UCSD-AML1 (cell line): ENCODE results near the gene FALEC.
"Not testable (repeated sequence)": the region's sequence is repeated elsewhere in the genome, so short reads cannot be mapped to it uniquely, and the experiment has no call there.

Experiments
- DNase-seq: peaks from one replicate; lab custom pipeline; 2025; ENCODE audit not compliant: unreplicated experiment; lab: John Stamatoyannopoulos, UW

The FALEC gene

GRCh38 chr1:150573648-150574071 is 58.1 kb downstream of the FALEC start:
- DNase-seq = not testable (repeated sequence)

DNA sequence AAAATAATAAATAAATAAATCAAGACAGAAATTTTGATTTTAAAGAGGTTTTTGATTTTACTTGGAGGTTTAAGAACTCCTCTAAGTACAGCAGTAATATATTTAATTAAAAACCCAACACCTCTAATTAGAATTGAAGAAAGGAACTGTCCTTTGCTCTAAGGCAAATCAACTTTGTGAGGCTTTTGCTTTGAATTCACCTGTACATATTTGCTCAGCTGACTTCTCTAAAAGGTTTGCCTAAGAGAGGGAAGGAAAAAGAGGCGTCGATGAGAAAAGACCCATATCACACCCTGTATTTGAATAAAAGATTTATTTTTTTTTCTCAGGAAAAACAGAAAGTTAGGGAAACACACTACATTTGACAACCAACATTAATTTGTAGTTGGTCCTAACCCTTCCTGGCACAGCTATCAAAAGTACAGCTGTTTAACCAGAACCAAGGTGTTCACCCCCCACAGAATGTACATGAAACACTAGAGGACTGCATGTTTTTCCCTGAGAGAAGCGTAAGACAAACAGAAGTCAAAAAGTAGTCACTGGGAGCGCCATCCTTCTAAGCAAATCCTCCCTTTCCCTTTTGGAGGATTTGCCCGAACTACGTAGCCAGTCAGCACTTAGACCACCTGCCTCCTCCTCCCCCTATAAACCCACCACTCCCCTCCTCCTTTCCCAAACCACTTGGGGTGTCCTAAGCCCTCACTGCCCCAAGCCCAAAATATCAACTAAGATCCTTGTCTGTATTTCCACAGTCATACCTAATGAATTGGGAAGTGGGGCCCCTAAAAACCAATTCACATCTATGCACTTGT is 58.9 kb downstream of the FALEC start:
- no peak for DNase-seq

GRCh38 chr1:150575072-150575489 is 59.5 kb downstream of the FALEC start:
- no peak for DNase-seq

- no peak for DNase-seq
Observed at GRCh38 chr1:150575518-150576366, 60.2 kb downstream of the FALEC start.

DNA sequence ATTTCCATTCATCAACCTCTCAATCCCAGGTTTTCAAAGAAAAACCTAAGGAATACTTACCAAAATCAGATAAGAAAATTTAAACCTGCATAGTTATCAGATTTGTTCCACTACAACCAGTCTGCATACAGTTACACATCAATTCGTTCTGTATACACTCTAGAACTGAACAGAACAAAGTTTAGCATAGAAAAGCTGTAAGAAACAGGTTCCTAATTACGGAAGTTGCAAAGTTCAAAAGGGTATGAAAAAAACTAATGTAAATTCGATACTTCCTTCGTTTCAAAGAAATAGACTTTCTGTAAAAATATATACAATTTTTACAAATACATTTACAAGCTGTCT is 60.8 kb downstream of the FALEC start:
- no peak for DNase-seq

DNA sequence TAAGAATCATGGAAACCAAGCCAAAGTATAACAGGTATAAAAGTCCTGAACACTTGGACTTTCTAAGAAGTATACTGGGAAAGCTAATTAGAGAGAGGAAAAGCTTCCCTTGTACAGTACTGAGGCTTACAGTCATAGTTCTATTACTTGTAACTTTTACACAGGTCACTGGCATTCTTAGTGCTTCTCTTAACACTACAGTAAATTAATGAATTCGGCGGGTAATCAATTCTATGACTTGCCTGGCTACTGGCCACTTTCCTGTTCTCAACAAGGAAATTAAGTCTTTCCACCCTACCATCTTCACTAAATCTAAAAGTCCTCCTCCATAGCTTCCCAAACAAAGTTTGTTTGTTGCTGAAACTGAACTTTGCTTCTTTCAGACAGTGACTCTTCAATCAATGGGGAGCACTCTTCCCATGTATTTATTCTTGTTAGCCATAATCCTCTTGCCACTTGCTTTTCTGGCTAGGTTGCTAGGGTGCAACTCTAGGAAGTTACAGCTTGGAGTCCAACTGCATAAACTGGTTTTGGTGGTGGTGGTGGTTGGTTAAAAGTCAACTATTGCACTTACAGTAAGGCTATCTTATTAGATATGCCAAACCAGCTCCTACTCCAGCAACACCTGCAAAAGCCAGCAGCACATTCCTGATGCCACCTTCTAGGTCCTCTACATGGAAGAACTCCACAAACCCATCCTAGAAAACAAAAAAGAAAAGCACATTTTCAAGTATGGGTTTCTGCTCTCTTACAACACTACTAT is 61.4 kb downstream of the FALEC start:
- no peak for DNase-seq

DNA sequence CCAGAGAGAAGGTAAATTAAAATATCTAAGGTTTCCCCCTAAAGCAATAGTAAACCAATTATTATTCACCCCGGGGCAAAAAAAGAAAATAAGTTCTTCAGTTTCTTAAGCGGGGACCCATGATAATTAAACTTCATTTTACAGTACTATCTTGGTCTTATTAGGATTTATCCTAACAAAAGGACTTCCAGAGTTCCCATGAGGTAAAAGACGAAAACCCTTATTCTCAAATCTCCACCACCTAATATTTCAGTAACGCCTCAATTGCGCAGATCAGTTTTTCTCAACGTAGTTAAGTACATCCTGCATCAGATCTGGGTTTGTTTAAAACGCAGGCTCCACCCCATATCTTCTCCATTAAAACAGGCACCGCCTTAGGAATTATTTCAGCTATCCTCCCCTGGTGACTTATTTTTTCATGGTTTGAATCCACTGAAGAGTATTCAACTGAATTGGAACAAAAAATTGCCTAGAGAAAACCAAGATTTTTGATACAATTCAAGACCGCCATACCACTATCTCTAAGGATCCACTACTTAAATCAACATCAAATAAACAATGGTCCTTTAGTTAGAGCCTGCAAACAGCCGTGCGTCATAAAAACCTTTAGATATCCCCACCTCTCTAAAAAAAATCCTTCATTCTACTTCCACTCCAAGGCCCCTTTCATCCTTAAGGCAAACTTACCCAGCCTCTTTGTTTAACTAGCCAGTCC is 62.2 kb downstream of the FALEC start:
- no peak for DNase-seq

DNA sequence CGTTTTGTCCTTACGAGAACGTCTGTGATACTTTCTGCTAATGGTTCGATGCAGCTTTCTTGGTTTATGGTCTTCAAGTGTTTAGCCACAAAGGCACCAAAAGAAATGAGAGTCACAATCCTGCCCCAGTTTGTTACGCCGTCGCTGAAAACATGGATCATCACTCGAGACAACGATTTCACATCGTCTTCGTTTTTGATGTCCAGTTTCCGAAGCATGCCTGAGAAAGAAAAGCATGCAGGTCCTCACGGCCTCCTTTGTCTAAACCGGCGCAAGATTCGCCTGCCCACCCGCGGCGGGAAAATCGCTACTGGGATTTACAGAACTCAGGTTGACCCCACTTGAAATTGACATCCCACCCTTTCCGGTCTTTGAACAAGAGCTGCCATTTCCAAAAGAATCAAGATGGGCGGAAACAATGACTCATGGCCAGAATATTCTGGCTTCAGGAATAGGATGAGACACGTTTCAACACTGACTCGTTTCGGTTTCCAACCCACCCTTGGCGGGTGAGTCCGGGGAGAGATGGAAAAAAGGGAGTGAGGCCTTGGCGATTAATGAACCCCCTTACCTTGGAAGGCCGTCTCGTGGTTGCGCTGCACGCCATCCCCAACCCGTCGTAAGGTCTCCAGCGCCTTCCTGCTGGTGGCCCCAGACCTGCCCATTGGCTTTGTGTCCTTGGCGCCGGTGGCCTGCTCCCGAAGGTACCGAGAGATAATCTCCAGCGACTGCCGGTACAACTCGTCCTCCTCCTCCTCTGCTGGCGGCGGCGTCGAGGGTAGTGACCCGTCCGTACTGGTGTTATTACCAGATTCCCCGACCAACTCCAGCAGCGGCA is 62.9 kb downstream of the FALEC start:
- peak; percentile 47 for DNase-seq

- peak; percentile 94 for DNase-seq
Observed at GRCh38 chr1:150579110-150579944, 63.8 kb downstream of the FALEC start, which contains the start of gene MCL1. TSS of gene MCL1 (minus strand) at chr1:150579610. CDS start at chr1:150579530, 80 bp downstream.

GRCh38 chr1:150579945-150580642 is 64.5 kb downstream of the FALEC start:
- DNase-seq = no peak

DNA sequence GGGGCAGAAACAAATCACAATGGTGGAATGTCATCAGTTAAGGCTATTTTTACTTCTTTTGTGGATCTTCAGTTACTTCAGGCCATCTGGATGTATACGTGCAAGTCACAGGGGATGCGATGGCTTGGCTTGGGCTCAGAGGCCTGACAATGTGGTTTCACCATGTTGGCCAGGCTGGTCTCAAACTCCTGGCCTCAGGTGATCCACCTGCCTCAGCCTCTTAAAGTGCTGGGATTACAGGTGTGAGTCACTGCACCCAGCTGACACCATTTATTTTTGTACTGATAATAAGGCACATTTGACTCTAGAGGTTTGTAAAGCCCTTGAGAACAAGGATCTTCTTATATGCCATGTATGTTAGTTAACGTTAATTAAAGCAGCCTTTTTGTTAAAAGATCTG is 65.4 kb downstream of the FALEC start:
- DNase-seq = not testable (repeated sequence)

GRCh38 chr1:150581437-150581836 is 65.9 kb downstream of the FALEC start:
- not testable (repeated sequence) for DNase-seq

DNA sequence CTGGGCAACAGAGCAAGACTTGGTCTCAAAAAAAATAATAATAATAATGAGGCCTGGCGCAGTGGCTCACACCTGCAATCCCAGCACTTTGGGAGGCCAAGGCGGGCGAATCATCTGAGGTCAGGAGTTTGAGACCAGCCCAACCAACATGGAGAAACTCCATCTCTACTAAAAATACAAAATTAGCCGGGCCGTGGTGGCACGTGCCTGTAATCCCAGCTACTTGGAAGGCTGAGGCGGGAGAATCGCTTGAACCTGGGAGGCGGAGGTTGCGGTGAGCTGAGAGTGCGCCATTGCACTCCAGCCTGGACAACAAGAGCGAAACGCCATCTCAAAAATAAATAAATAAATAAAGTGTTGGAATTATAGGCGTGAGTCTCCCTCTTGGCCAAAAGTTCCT is 66.4 kb downstream of the FALEC start:
- not testable (repeated sequence) for DNase-seq

DNA sequence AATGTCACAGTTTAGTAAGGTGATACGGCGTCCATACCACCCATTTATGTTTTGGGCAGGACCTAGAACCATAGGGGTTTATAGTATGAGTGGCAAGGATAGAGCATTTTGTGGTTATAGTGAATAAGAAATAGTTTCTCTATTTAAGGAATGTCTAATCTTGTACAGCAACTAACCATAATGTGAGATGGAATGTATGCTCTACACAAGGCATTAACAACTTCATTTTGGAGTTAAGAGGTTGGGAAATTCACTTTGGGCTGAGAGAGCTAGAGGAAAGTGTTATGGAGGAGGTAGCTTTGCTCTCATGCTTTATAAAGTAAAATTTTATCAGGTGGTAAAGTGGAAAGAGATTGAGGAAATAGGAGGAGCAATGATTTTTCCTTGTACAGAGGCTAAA is 66.8 kb downstream of the FALEC start:
- DNase-seq = no peak
